ENCODE results near the gene OSBP.
A peak's percentile ranks its signal among the peaks of the same experiment; 100 is the strongest.

The OSBP gene

DNA sequence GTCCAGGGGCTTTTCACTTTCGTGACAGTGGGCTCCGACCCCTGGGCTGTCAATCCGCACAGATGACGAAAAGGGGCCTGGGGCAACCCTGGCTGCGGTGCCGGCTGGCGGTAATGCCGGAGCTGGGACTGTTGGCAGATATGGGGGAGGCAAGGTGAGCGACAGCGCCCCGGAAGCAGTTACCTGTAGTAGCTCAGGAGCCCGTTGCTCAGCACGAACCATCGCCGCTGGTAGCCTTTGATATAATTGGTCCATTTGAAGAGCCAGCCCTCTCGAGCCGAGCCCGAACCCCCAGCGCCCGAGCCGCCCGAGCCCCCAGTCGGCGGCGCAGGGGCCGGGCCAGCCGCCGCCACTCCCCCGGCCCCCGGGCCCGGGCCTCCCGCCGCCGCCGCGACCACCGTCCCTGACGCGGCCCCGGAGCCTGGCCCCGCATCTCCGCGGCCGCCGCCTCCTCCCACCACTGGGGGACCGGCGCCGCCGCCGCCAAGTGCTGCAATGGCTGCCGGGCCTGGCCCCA lies 396 bp downstream of the OSBP start:
- H3K27ac ChIP-seq = peak overlapping the region; percentile 95
- TF ChIP-seq, protein P1, sequence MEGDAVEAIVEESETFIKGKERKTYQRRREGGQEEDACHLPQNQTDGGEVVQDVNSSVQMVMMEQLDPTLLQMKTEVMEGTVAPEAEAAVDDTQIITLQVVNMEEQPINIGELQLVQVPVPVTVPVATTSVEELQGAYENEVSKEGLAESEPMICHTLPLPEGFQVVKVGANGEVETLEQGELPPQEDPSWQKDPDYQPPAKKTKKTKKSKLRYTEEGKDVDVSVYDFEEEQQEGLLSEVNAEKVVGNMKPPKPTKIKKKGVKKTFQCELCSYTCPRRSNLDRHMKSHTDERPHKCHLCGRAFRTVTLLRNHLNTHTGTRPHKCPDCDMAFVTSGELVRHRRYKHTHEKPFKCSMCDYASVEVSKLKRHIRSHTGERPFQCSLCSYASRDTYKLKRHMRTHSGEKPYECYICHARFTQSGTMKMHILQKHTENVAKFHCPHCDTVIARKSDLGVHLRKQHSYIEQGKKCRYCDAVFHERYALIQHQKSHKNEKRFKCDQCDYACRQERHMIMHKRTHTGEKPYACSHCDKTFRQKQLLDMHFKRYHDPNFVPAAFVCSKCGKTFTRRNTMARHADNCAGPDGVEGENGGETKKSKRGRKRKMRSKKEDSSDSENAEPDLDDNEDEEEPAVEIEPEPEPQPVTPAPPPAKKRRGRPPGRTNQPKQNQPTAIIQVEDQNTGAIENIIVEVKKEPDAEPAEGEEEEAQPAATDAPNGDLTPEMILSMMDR (conservative IDR thresholded peaks at IDR 0.05) = no peak

DNA sequence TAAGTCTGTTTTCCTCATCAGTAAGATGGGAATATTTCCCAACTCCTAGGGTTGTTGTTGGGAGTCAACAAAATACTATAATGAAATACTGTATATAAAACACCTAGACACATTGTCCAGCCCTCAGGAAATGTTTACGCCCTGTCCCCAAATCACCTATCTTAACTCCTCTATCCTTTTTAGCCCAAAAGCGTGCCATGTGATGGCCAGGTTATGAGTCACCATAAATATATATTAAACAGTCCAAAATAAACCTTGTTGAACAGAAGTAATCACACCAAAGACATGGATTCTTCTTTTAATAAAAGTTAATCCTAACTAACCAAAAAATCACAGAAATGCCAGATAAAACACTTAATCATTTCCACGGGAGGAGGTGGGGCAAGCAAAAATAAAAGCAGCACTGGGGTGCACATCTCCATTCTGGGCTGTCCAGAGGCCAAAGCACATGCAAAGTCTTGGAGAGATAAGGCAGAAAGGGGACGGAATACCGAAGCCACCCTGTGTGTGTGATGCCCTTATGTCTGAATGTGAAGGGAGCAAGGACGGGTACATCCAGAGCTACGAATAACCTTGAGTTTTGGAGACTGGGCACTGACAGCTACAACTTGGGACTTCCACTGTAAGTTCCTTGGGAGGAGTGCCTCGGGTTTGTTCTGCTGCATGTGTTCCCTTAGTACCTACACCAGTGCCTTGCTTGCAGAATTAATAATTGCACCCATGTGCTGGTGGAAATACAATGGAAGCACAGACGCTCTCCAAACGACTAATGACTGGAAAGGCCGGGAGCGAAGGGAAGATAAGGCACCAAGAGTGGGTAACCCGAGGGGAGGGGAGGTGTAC lies 1.1 kb downstream of the OSBP start:
- peak overlapping the region; percentile 95 for H3K27ac ChIP-seq

DNA sequence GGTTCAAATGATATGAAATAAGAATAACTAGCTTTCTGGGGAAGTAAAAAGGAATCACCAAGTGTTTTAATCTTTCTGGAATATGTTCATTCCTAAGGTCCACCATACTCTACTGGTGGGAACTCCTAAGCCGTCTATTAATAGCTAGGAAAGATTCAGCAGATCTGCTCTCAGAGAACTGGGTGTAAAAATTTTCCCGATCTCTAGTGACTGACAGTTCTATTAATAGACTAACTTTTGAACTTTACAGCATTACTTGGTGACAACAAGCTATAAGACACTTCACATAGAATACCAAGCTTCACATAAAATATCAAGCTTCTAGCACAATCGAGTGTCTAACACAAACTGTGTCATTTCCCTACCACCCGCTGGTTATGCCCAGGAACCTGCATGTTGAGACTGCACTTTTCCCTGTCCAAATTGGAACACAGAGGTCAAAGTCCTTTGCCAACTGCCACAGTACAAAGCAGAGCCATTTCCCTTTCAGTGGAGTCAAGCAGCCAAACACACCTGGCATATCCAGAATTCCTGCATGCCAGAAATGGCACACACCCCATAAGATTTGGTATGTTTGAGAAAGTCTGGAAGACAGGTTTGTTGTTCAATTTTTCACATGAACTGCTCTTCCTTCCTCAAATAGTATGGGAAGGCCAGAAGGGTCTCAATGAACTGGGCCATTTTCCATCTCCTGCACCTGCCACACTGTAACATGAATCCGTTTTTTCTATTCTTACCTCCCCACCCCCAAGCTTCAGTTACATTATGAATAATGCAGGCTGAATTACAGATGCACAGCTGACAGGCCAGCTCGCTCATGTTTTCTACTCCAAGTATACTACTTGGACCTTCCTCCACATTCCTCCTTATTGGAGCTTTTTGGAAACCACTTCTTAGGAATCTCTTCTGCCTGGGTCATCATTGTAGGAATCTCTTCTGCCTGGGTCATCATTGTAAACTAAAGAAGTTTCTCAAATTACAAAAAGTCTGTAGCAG lies 3.7 kb downstream of the OSBP start:
- TF ChIP-seq, protein P1 (conservative IDR thresholded peaks at IDR 0.05) = no peak
- no peak overlapping the region for H3K27ac ChIP-seq

More for the DNA sequence above, 1.1 kb downstream of the OSBP start:
- TF ChIP-seq, protein P1 (conservative IDR thresholded peaks at IDR 0.05) = no peak

DNA sequence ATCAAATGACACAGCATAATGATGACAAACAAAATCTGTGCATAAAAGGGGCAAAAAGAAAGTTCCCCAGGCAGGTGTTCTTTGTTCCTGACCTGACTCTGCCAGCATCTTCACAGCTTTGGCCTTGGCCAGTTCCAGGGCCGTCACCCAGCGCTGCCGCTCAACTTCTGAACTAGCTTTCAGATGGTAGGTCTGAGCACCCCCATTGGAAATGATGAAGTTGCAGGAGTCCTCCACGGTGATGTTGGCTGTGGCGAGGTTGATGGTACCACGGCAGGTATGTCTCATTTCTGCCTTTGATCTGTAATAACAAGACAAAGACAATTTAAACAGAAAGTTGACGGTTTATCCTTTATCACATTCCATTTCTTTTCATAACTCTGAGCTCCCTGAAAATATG lies 5.3 kb downstream of the OSBP start:
- H3K27ac ChIP-seq = no peak overlapping the region
- TF ChIP-seq, protein P1 (conservative IDR thresholded peaks at IDR 0.05) = no peak

DNA sequence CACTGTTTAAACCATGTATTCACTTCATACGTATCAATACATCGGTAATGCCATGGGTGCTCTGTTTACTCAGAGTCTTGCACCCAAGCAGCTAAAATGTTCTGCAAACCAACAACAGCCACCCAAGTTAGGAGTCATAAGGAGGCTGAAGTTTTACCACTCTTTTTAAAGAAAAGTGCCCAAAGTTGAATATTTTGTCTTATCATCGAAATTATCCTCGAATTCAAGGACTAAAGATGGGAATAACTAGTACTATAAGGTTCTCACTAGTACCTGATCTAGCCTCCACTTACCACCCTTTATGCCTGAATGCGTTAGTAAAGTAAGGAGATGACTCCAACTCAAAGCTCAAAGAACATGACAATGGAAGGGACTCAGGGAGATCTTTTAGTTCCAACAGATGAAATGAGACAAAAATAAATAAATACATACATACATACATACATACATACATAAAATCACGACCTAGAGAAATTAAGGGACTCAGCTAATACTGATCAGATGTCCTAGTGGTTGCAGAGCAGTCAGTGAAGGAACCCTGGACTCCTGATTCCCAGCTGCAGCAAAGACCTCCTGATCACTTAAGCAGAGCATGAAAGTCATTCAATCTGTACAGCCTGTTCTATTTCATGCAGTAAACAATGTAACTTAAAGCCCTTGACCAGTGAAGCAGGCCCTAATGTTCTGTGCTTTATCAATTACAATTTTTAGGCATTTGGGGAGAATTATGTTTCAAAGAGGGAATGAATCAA lies 7.7 kb downstream of the OSBP start:
- no peak overlapping the region for H3K27ac ChIP-seq
- TF ChIP-seq, protein P1 (conservative IDR thresholded peaks at IDR 0.05) = no peak

DNA sequence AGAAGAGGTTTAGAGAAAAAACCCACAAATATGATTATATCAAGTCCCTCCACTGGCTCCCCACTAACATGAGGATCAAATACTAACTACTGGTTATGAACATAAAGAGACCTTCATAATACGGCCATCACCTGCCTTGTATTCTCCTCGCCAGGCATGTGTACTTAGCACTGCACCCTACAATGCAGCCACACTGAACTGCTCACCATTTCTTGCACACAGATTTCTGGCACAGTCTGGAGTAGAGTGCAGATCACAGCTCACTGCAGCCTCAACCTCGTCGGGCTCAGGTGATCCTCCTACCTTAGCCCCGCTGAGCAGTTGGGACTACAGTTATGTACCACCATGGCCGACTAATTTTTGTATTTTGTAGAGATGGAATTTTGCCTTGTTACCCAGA lies 13.1 kb downstream of the OSBP start:
- H3K27ac ChIP-seq = no peak overlapping the region
- TF ChIP-seq, protein P1 (conservative IDR thresholded peaks at IDR 0.05) = no peak
